CD4-positive, alpha-beta T cell (primary cell): ENCODE data around the gene ADGRL2. TPM values are rescaled to one million over a fixed set of nuclear protein-coding genes. Genes with fewer than 3 reads are reported as not detected.

Experiments
- ATAC-seq: fragments of 200-7000 bp; cut with Tn5 transposase; one replicate; pipeline ENCODE4 v1.10.0; 2022; ENCODE audit warnings: mild to moderate bottlenecking; ENCODE audit not compliant: poor library complexity
- CTCF ChIA-PET: fragments of 350-600 bp; sonication (Branson Sonifier 250); formaldehyde crosslinking; loops from one replicate; lab custom pipeline; 2021; ENCODE audit warnings: antibody characterized with exemption, inconsistent platforms; lab: Charles Lee
- POLR2A ChIA-PET: fragments of 350-600 bp; sonication (Branson Sonifier 250); formaldehyde crosslinking; loops from one replicate; lab custom pipeline; 2021; ENCODE audit warnings: antibody characterized with exemption, inconsistent platforms; lab: Charles Lee
- DNase-seq, 14 experiments: peaks; one replicate each; pipeline ENCODE4 v3.0.0-alpha.2; 2013 to 2020; ENCODE audit warnings: mixed read lengths in 2 of 14
- H3K27ac ChIP-seq, 2 donors: one replicate each; pipeline versions ENCODE4 v1.5.1 to v1.7.0; 2013; ENCODE audit warnings: low read length in 2 of 2, low read depth in 1 of 2, mild to moderate bottlenecking in 1 of 2
- H3K27me3 ChIP-seq, 2 experiments: 1 replicate in 1 of 2; 2 replicates in 1 of 2; pipeline versions ENCODE4 v1.6.1 to v1.7.0; 2013; ENCODE audit warnings: low read length in 2 of 2, control low read depth in 1 of 2, mild to moderate bottlenecking in 1 of 2, moderate library complexity in 1 of 2; ENCODE audit not compliant: insufficient read depth in 2 of 2, control insufficient read depth in 1 of 2
- H3K36me3 ChIP-seq: one replicate; pipeline ENCODE4 v1.6.1; 2013; ENCODE audit warnings: low read length, control low read depth; ENCODE audit not compliant: insufficient read depth
- H3K4me1 ChIP-seq: one replicate; pipeline ENCODE4 v1.6.1; 2013; ENCODE audit warnings: low read length, control low read depth; ENCODE audit not compliant: insufficient read depth
- H3K4me3 ChIP-seq: one replicate; pipeline ENCODE4 v1.5.1; 2013; ENCODE audit warnings: mild to moderate bottlenecking, low read length, moderate library complexity
- H3K9me3 ChIP-seq, 2 experiments: 1 replicate in 1 of 2; 2 replicates in 1 of 2; pipeline versions ENCODE4 v1.6.1 to v1.7.0; 2013; ENCODE audit warnings: low read length in 2 of 2, mild to moderate bottlenecking in 2 of 2, control low read depth in 1 of 2, moderate library complexity in 1 of 2; ENCODE audit not compliant: control insufficient read depth in 1 of 2, insufficient read depth in 1 of 2
- H3K27ac Mint-ChIP-seq: one replicate; pipeline ENCODE4 v1.8.0; 2020; ENCODE audit warnings: mixed read lengths
- H3K27me3 Mint-ChIP-seq: one replicate; pipeline ENCODE4 v1.8.0; 2021; ENCODE audit warnings: mixed read lengths
- H3K36me3 Mint-ChIP-seq: one replicate; pipeline ENCODE4 v1.8.0; 2021; ENCODE audit warnings: low read depth, mixed read lengths
- H3K4me1 Mint-ChIP-seq: one replicate; pipeline ENCODE4 v1.8.0; 2021; ENCODE audit warnings: low read depth, mixed read lengths
- H3K4me3 Mint-ChIP-seq: one replicate; pipeline ENCODE4 v1.8.0; 2020; ENCODE audit warnings: mild to moderate bottlenecking, mixed read lengths
- H3K9me3 Mint-ChIP-seq: one replicate; pipeline ENCODE4 v1.8.0; 2020; ENCODE audit warnings: mixed read lengths
- intact Hi-C, 2 experiments: fragments of 100-400 bp; cut with DNase I in 1 of 2; cut with micrococcal nuclease in 1 of 2; formaldehyde crosslinking; loops; one replicate each; pipeline versions ENCODE4 v1.15.1 to v1.9.0; 2023 to 2025; cut with DNase I, micrococcal nuclease
- total RNA-seq, 174 experiments: library from RNA in 2 of 174; stranded (reverse) in 2 of 174; gene quantifications; one replicate each; pipeline ENCODE4 v1.2.3 and lab custom pipeline; 2021 to 2026
- TF ChIP-seq, protein P1 (sequence below): fragments of 200-600 bp; IDR thresholded peaks from one replicate; pipeline ENCODE4 v1.8.0; 2022; ENCODE audit warnings: antibody characterized with exemption, mild to moderate bottlenecking

ADGRL2 gene
- total RNA-seq, 2 experiments from 2014 or later, result not detected

DNA sequence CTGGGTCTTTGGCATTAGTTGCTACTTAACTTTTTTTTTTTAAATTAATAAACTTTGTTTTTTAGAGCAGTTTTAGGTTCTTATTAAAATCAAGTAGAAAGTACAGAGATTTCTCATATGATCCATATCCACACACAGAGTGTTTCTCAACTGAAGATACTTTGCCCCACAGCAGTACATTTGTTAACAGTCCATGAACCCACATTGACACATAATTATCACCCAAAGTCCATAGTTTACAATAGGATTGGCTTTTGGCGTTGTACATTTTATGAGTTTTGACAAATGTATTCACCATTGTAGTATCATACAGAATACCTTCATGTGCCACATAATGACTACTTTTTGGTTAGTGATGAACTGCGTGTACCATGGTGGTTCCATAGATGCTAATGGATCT lies 106.8 kb downstream of the ADGRL2 start:
- no peaks in the 10 kb centered on the region for H3K36me3 ChIP-seq
- DNase-seq, result no peak
- no peaks in the 10 kb centered on the region for H3K4me1 ChIP-seq
- no peak overlapping the region for H3K4me3 Mint-ChIP-seq
- no peaks in the 10 kb centered on the region for H3K9me3 Mint-ChIP-seq
- TF ChIP-seq, protein P1, sequence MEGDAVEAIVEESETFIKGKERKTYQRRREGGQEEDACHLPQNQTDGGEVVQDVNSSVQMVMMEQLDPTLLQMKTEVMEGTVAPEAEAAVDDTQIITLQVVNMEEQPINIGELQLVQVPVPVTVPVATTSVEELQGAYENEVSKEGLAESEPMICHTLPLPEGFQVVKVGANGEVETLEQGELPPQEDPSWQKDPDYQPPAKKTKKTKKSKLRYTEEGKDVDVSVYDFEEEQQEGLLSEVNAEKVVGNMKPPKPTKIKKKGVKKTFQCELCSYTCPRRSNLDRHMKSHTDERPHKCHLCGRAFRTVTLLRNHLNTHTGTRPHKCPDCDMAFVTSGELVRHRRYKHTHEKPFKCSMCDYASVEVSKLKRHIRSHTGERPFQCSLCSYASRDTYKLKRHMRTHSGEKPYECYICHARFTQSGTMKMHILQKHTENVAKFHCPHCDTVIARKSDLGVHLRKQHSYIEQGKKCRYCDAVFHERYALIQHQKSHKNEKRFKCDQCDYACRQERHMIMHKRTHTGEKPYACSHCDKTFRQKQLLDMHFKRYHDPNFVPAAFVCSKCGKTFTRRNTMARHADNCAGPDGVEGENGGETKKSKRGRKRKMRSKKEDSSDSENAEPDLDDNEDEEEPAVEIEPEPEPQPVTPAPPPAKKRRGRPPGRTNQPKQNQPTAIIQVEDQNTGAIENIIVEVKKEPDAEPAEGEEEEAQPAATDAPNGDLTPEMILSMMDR, result no peak
- H3K27ac Mint-ChIP-seq, result no peak overlapping the region
- POLR2A ChIA-PET, result no interaction called here
- H3K27me3 ChIP-seq, result no peaks in the 10 kb centered on the region
- CTCF ChIA-PET, result no interaction called here
- H3K4me3 ChIP-seq, result no peak overlapping the region
- no peak overlapping the region for H3K27ac ChIP-seq
- no peaks in the 10 kb centered on the region for H3K27me3 Mint-ChIP-seq
- intact Hi-C loops, result no loop called here
- no peak for ATAC-seq
- no peaks in the 10 kb centered on the region for H3K4me1 Mint-ChIP-seq
- peaks cover 0 to 5% of the 10 kb centered on the region in 2 experiments for H3K9me3 ChIP-seq
- no peaks in the 10 kb centered on the region for H3K36me3 Mint-ChIP-seq

DNA sequence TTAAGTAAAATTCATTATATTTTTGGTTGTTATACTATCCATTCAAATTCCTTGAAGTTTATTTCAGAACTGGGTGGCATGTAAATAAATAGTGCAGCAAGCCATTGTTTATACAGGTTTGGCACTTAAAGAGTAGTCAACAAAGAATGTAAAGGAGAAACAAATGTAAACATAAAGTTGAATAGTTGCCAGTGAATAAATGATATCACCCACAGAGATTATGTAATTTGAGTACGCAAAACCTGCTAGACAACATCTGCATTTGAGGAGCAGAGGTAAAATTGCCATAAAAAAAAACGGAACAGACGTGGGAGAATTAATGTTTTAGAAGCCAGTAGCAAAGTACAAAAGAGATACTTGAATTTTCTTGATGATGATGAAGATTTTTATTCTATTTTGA lies 111.6 kb downstream of the ADGRL2 start:
- TF ChIP-seq, protein P1, result no peak
- H3K27me3 ChIP-seq, result no peaks in the 10 kb centered on the region
- ChIA-PET POLR2A (no interaction called here), CTCF (no interaction called here)
- no peaks in the 10 kb centered on the region for H3K9me3 Mint-ChIP-seq
- intact Hi-C loops, result no loop called here
- H3K4me3 ChIP-seq, result no peak overlapping the region
- H3K36me3 ChIP-seq, result no peaks in the 10 kb centered on the region
- ATAC-seq (no peak), DNase-seq (no peak)
- no peaks in the 10 kb centered on the region for H3K27me3 Mint-ChIP-seq
- H3K27ac Mint-ChIP-seq, result no peak overlapping the region
- no peak overlapping the region for H3K4me3 Mint-ChIP-seq
- no peaks in the 10 kb centered on the region for H3K4me1 Mint-ChIP-seq
- no peaks in the 10 kb centered on the region for H3K4me1 ChIP-seq
- no peak overlapping the region for H3K27ac ChIP-seq
- no peaks in the 10 kb centered on the region for H3K36me3 Mint-ChIP-seq
- H3K9me3 ChIP-seq, result no peaks in the 10 kb centered on the region

DNA sequence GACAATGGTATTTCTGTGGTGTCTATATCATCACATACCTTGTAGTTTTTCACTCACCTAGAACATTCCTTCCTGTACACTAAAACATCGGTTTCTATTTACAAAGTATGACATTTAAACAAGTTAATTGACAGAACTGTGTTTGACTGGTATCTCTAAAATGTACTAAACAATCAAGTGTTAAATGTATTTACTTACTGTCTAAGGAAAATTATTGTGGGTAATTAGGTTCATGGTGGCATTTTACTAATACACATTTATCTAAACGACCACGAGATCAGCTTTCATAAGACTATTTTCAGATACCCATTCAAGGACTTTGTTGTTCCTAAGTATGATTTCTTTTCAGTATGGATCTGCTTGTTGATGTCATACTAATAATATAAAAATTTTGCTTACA lies 115.2 kb downstream of the ADGRL2 start:
- no peak overlapping the region for H3K27ac ChIP-seq
- H3K27ac Mint-ChIP-seq, result no peak overlapping the region
- ATAC-seq, result no peak
- no peaks in the 10 kb centered on the region for H3K27me3 ChIP-seq
- no peak overlapping the region for H3K4me3 ChIP-seq
- H3K9me3 Mint-ChIP-seq, result no peaks in the 10 kb centered on the region
- no peaks in the 10 kb centered on the region for H3K4me1 ChIP-seq
- CTCF ChIA-PET, result no interaction called here
- no peaks in the 10 kb centered on the region for H3K36me3 Mint-ChIP-seq
- no peaks in the 10 kb centered on the region for H3K36me3 ChIP-seq
- H3K4me3 Mint-ChIP-seq, result no peak overlapping the region
- TF ChIP-seq, protein P1, result no peak
- H3K4me1 Mint-ChIP-seq, result no peaks in the 10 kb centered on the region
- no peaks in the 10 kb centered on the region for H3K9me3 ChIP-seq
- POLR2A ChIA-PET, result no interaction called here
- intact Hi-C loops, result no loop called here
- H3K27me3 Mint-ChIP-seq, result no peaks in the 10 kb centered on the region
- no peak for DNase-seq
